Hepatocyte (in vitro differentiated cells): ENCODE data around the gene FXYD5. TPM values are rescaled to one million over a fixed set of nuclear protein-coding genes. Genes with fewer than 3 reads are reported as not detected.

Source experiments
- DNase-seq: peaks from one replicate; pipeline ENCODE4 v3.0.0-alpha.2; 2016; ENCODE audit warnings: low spot score
- H2AFZ ChIP-seq: fragments of 200-600 bp; sonication (generic); 2 replicates; pipeline ENCODE4 v1.6.0; 2016; ENCODE audit warnings: antibody characterized with exemption, mild to moderate bottlenecking
- H3K27ac ChIP-seq: fragments of 200-600 bp; sonication (generic); 2 replicates; pipeline ENCODE4 v1.5.1; 2016; ENCODE audit warnings: mild to moderate bottlenecking
- H3K27me3 ChIP-seq: fragments of 200-600 bp; sonication (generic); 2 replicates; pipeline ENCODE4 v1.6.1; 2016
- H3K36me3 ChIP-seq: fragments of 200-600 bp; sonication (generic); replicated peaks from 2 replicates; pipeline ENCODE4 v1.5.1; 2016; ENCODE audit warnings: low read depth; ENCODE audit not compliant: insufficient read depth
- H3K4me1 ChIP-seq: fragments of 200-600 bp; sonication (generic); 2 replicates; pipeline ENCODE4 v1.5.1; 2016; ENCODE audit warnings: mild to moderate bottlenecking, moderate library complexity; ENCODE audit not compliant: insufficient read depth
- H3K4me2 ChIP-seq: fragments of 200-600 bp; sonication (generic); 2 replicates; pipeline ENCODE4 v1.6.0; 2016
- H3K4me3 ChIP-seq: fragments of 200-600 bp; sonication (generic); 2 replicates; pipeline ENCODE4 v1.5.1; 2016; ENCODE audit warnings: mild to moderate bottlenecking
- H3K79me2 ChIP-seq: fragments of 200-600 bp; sonication (generic); 2 replicates; pipeline ENCODE4 v1.6.0; 2017; ENCODE audit warnings: mild to moderate bottlenecking
- H3K9me2 ChIP-seq: fragments of 200-600 bp; sonication (generic); replicated peaks from 2 replicates; pipeline ENCODE4 v1.6.0; 2017; ENCODE audit warnings: mild to moderate bottlenecking; ENCODE audit not compliant: insufficient read depth
- H3K9me3 ChIP-seq: fragments of 200-600 bp; sonication (generic); 2 replicates; pipeline ENCODE4 v1.5.1; 2016; ENCODE audit warnings: low read depth, mild to moderate bottlenecking
- H4K20me1 ChIP-seq: fragments of 200-600 bp; sonication (generic); 2 replicates; pipeline ENCODE4 v1.6.0; 2016; ENCODE audit warnings: mild to moderate bottlenecking; ENCODE audit not compliant: insufficient read depth, poor library complexity, severe bottlenecking
- EZH2 ChIP-seq: fragments of 200-600 bp; sonication (generic); IDR thresholded peaks from 2 replicates; pipeline ENCODE4 v1.6.1; 2016; ENCODE audit warnings: antibody characterized with exemption, mild to moderate bottlenecking, borderline replicate concordance
- EZH2phosphoT487 ChIP-seq: fragments of 200-600 bp; sonication (generic); IDR thresholded peaks from one replicate; pipeline ENCODE4 v1.6.1; 2018; ENCODE audit warnings: antibody characterized with exemption, mild to moderate bottlenecking, low read depth, moderate library complexity; ENCODE audit not compliant: unreplicated experiment, severe bottlenecking
- WGBS: methylation state at CpG from one replicate; pipeline ENCODE4 v1.1.6; 2016; ENCODE audit warnings: low lambda C conversion rate; ENCODE audit errors: missing lambda C conversion rate; 5-methylcytosine and 5-hydroxymethylcytosine counted together
- polyA plus RNA-seq: library from polyadenylated mRNA; unstranded; fragments of >200 nt; fragmentation: Nextera tagmentation; extraction: Ambion mirVana; gene quantifications from 2 replicates; pipeline ENCODE4 v1.2.1, GENCODE V29; 2016
- total RNA-seq: library from RNA; depleted of rRNA; stranded (reverse); fragments of >200 nt; gene quantifications from 2 replicates; pipeline ENCODE4 v1.2.3, GENCODE V29; 2014
- TF ChIP-seq, protein P1 (sequence below): fragments of 200-600 bp; sonication (generic); IDR thresholded peaks from 2 replicates; pipeline ENCODE4 v1.5.1; 2016; ENCODE audit warnings: antibody characterized with exemption, mild to moderate bottlenecking; ENCODE audit not compliant: poor library complexity

FXYD5 gene
- total and polyA plus RNA-seq, 2 experiments from 2014 or later: 36.4 to 81.1 TPM

DNA sequence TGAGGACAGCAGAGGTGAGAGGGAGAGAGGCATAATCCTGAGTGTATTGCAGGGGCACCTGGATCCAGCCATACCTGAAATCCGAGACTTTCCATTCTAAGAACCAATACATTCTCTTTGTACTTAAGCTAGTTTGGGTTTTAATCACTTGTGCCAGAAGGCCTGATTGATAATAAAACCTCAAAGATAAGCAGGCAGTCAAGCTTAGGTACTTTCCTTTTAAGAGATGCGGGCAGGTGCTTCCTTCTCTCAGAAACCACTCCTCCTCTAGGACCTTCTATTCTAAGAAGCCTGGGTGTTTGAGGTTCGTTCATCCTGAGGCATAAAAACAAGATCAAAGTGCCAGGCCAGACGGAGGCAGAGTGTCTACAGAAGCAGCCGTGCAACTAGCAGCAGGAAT, 51.8 kb downstream of the FXYD5 start:
- 60% methylated on average over 5 of the region's 5 CpGs for WGBS
- no peaks in the 10 kb centered on the region for H4K20me1 ChIP-seq
- TF ChIP-seq EZH2phosphoT487: no peak
- TF ChIP-seq, protein P1, sequence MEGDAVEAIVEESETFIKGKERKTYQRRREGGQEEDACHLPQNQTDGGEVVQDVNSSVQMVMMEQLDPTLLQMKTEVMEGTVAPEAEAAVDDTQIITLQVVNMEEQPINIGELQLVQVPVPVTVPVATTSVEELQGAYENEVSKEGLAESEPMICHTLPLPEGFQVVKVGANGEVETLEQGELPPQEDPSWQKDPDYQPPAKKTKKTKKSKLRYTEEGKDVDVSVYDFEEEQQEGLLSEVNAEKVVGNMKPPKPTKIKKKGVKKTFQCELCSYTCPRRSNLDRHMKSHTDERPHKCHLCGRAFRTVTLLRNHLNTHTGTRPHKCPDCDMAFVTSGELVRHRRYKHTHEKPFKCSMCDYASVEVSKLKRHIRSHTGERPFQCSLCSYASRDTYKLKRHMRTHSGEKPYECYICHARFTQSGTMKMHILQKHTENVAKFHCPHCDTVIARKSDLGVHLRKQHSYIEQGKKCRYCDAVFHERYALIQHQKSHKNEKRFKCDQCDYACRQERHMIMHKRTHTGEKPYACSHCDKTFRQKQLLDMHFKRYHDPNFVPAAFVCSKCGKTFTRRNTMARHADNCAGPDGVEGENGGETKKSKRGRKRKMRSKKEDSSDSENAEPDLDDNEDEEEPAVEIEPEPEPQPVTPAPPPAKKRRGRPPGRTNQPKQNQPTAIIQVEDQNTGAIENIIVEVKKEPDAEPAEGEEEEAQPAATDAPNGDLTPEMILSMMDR: no peak
- TF ChIP-seq EZH2: no peak
- no peaks in the 10 kb centered on the region for H3K79me2 ChIP-seq
- H3K4me2 ChIP-seq: no peak overlapping the region
- H3K4me3 ChIP-seq: no peak overlapping the region
- H3K9me2 ChIP-seq: no peaks in the 10 kb centered on the region
- no peaks in the 10 kb centered on the region for H3K27me3 ChIP-seq
- no peak for DNase-seq
- H3K27ac ChIP-seq: no peak overlapping the region
- no peaks in the 10 kb centered on the region for H3K36me3 ChIP-seq
- no peak overlapping the region for H2AFZ ChIP-seq
- no peaks in the 10 kb centered on the region for H3K4me1 ChIP-seq
- H3K9me3 ChIP-seq: no peaks in the 10 kb centered on the region

DNA sequence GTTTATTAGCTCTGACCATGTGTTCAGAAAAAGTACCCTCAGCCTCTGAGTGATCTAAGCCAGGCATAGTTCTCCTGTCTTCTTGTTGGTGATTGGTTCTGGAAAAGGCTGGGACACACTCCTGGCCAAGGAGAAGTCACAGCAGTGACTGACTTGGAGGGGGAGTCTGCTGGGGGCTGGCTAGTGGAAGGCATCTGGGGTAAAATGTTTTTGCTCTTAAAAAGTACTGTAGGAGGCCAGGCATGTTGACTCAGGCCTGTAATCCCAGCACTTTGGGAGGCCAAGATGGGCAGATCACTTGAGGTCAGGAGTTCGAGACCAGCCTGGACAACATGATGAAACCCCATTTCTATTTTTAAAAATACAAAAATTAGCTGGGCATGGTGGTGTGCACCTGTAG, 52.3 kb downstream of the FXYD5 start:
- H3K27ac ChIP-seq: no peak overlapping the region
- TF ChIP-seq, protein P1: no peak
- TF ChIP-seq EZH2 (no peak), EZH2phosphoT487 (no peak)
- 89% methylated on average over 1 of the region's 1 CpG for WGBS

DNA sequence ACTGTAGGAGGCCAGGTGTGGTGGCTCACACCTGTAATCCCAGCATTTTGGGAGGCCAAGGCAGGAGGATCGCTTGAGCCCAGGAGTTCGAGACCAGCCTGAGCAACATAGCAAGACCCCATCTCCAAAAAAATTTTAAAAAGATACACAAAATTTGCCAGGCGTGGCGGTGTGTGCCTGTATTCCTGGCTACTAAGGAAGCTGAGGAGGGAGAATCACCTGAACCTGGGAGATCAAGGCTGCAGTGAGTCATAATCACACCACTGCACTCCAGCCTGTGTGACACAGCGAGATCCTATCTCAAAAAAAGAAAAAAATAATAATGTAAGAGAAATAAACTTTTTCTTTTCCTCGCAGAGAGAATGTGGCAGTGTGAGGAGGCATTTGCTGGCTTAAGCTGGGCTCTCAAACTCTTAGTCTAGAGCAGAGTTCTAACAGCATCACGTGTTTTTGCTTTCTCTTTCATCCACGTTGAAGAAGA, 52.9 kb downstream of the FXYD5 start:
- H3K9me3 ChIP-seq: no peaks in the 10 kb centered on the region
- H3K9me2 ChIP-seq: no peaks in the 10 kb centered on the region
- no peak overlapping the region for H3K4me3 ChIP-seq
- H3K79me2 ChIP-seq: no peaks in the 10 kb centered on the region
- H2AFZ ChIP-seq: no peak overlapping the region
- no peaks in the 10 kb centered on the region for H3K36me3 ChIP-seq
- WGBS: 89% methylated on average over 8 of the region's 8 CpGs
- no peak overlapping the region for H3K4me2 ChIP-seq
- H3K27me3 ChIP-seq: no peaks in the 10 kb centered on the region
- no peak for TF ChIP-seq EZH2phosphoT487
- TF ChIP-seq EZH2: no peak
- TF ChIP-seq, protein P1: no peak
- H3K27ac ChIP-seq: no peak overlapping the region
- DNase-seq: no peak
- H3K4me1 ChIP-seq: no peaks in the 10 kb centered on the region
- H4K20me1 ChIP-seq: no peaks in the 10 kb centered on the region

More for the DNA sequence above, 52.3 kb downstream of the FXYD5 start:
- no peak overlapping the region for H2AFZ ChIP-seq
- no peaks in the 10 kb centered on the region for H3K4me1 ChIP-seq
- no peaks in the 10 kb centered on the region for H3K79me2 ChIP-seq
- H3K4me2 ChIP-seq: no peak overlapping the region
- no peaks in the 10 kb centered on the region for H3K9me3 ChIP-seq
- no peaks in the 10 kb centered on the region for H3K27me3 ChIP-seq
- no peaks in the 10 kb centered on the region for H3K36me3 ChIP-seq
- no peak for DNase-seq
- H4K20me1 ChIP-seq: no peaks in the 10 kb centered on the region
- no peaks in the 10 kb centered on the region for H3K9me2 ChIP-seq
- no peak overlapping the region for H3K4me3 ChIP-seq

DNA sequence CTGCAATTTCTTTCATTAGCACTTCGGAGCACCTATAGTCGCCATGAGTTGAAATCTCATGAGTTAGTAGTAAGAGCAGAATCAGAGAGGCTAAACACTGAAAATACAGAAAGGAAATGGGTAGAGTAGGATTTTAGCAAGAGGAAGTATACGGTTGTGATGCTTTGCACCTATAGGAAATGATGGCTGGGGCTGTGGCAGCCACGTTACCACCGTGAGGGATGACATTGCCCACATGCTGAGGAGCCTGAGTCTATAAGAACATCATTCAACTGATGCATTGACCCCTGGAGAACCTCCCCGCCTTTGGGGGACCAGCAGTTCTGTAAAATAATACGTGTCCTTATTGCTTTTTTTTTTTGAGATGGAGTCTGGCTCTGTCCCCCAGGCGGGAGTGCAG, 53.6 kb downstream of the FXYD5 start:
- H2AFZ ChIP-seq: no peak overlapping the region
- H3K4me1 ChIP-seq: no peaks in the 10 kb centered on the region
- no peak overlapping the region for H3K4me3 ChIP-seq
- 84% methylated on average over 7 of the region's 8 CpGs for WGBS
- no peaks in the 10 kb centered on the region for H3K27me3 ChIP-seq
- H3K36me3 ChIP-seq: no peaks in the 10 kb centered on the region
- H3K79me2 ChIP-seq: no peaks in the 10 kb centered on the region
- no peaks in the 10 kb centered on the region for H3K9me3 ChIP-seq
- H3K9me2 ChIP-seq: no peaks in the 10 kb centered on the region
- TF ChIP-seq EZH2phosphoT487 (no peak), EZH2 (no peak)
- TF ChIP-seq, protein P1: no peak
- H3K4me2 ChIP-seq: no peak overlapping the region
- no peak for DNase-seq
- H3K27ac ChIP-seq: no peak overlapping the region
- H4K20me1 ChIP-seq: no peaks in the 10 kb centered on the region
